ENCODE results near the gene CACNA1B. TPM values are rescaled to one million over a fixed set of nuclear protein-coding genes. Genes with fewer than 3 reads are reported as not detected.

CACNA1B gene
- total and polyA plus RNA-seq, 3 donors from 2014 or later = 7.6 to 15.7 (median 11.0) TPM

DNA sequence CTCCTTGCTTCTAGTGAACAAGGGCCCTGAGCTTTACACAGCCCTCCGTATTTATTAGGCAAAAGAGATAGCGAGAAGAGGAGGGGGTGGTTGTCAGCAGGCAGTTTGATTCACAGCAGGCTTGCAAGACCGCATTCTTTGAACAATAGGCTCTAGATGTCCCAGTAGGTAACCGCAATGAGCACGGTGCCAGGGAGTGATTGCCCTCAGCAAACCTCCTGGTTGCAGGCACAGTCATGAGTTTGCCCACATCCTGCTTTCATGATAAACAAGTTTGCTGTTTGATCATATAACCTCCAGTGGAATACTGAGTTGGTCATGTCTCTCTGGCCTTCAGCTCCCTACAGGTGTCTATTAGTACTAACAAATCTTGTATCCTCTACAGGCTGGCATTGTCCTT lies 66.1 kb downstream of the CACNA1B start:
- Histone ChIP-seq H3K4me3 (no peak overlapping the region), H3K27ac (no peak overlapping the region), H3K36me3 (ENCODE audit: low read depth, missing control alignments) (no peaks in the 10 kb centered on the region), H3K4me1 (no peaks in the 10 kb centered on the region), H3K9me3 (no peaks in the 10 kb centered on the region), H3K27me3 (no peaks in the 10 kb centered on the region)
- no peak for DNase-seq
- 88 to 95% methylated on average over 5 of the region's 5 CpGs for WGBS, 2 donors
- intact Hi-C loops (cut with DNase I; ENCODE audit: low total_unique reads) = no loop called here
- TF ChIP-seq POLR2A (IDR thresholded peaks at IDR 0.05) (no peak), CTCF (IDR thresholded peaks at IDR 0.05) (no peak)

DNA sequence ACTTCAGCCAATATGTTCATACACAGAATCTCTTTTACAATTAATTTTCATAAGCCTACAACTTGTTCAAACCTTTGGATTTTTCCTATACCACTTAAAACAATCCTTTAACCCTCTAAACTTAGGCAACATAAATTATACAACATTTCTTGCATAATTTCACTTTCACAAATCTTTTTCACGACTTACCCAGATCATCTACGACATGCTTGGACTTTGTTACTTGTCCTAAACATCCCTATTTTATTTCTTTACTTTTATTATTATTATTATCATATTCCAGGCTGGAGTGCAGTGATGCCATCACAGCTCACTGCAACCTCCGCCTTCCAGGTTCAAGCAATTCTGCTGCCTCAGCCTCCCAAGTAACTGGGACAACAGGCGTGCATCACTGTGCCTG lies 68.0 kb downstream of the CACNA1B start:
- WGBS, 2 donors = 83 to 88% methylated on average over 4 of the region's 4 CpGs
- DNase-seq = no peak
- H3K4me3 ChIP-seq = no peak overlapping the region
- no peaks in the 10 kb centered on the region for H3K36me3 ChIP-seq (ENCODE audit: low read depth, missing control alignments)
- TF ChIP-seq POLR2A (IDR thresholded peaks at IDR 0.05) (no peak), CTCF (IDR thresholded peaks at IDR 0.05) (no peak)
- no peaks in the 10 kb centered on the region for H3K9me3 ChIP-seq
- no peaks in the 10 kb centered on the region for H3K4me1 ChIP-seq
- H3K27me3 ChIP-seq = no peaks in the 10 kb centered on the region
- intact Hi-C loops (cut with DNase I; ENCODE audit: low total_unique reads) = no loop called here
- H3K27ac ChIP-seq = no peak overlapping the region

- Histone ChIP-seq H3K9me3 (no peaks in the 10 kb centered on the region), H3K27ac (no peak overlapping the region), H3K27me3 (no peaks in the 10 kb centered on the region), H3K4me1 (no peaks in the 10 kb centered on the region), H3K4me3 (no peak overlapping the region), H3K36me3 (ENCODE audit: low read depth, missing control alignments) (no peaks in the 10 kb centered on the region)
- 70 to 72% methylated on average over 2 of the region's 2 CpGs for WGBS, 2 donors
- TF ChIP-seq POLR2A (IDR thresholded peaks at IDR 0.05) (no peak), CTCF (IDR thresholded peaks at IDR 0.05) (no peak)
- DNase-seq = no peak
- intact Hi-C loops (cut with DNase I; ENCODE audit: low total_unique reads) = no loop called here
These were observed 69.4 kb downstream of the CACNA1B start for GRCh38 chr9:137946993-137947392.

DNA sequence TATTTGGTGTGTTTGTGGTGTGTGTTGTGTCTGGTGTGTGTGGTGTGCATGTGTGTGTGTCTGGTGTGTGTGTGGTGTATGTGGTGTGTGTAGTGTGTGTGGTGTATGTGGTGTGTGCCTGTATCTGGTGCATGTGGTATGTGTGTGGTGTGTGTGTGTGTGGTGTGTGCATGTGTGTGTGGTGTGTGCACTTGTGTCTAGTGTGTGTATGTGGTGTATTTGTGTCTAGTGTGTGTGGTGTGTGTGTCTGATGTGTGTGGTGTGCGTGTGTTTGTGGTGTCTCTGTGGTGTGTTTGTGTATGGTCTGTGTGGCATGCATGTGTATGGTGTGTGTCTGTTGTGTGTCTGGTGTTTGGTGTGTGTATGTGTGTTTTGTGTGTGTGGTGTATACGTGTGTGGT lies 71.1 kb downstream of the CACNA1B start:
- H3K4me1 ChIP-seq = no peaks in the 10 kb centered on the region
- TF ChIP-seq CTCF (IDR thresholded peaks at IDR 0.05) = no peak
- no peak for TF ChIP-seq POLR2A (IDR thresholded peaks at IDR 0.05)
- no peak overlapping the region for H3K4me3 ChIP-seq
- no peaks in the 10 kb centered on the region for H3K36me3 ChIP-seq (ENCODE audit: low read depth, missing control alignments)
- intact Hi-C loops (cut with DNase I; ENCODE audit: low total_unique reads) = no loop called here
- WGBS, 2 donors = 70 to 81% methylated on average over 2 of the region's 2 CpGs
- DNase-seq = no peak
- no peaks in the 10 kb centered on the region for H3K27me3 ChIP-seq
- no peaks in the 10 kb centered on the region for H3K9me3 ChIP-seq
- H3K27ac ChIP-seq = no peak overlapping the region

DNA sequence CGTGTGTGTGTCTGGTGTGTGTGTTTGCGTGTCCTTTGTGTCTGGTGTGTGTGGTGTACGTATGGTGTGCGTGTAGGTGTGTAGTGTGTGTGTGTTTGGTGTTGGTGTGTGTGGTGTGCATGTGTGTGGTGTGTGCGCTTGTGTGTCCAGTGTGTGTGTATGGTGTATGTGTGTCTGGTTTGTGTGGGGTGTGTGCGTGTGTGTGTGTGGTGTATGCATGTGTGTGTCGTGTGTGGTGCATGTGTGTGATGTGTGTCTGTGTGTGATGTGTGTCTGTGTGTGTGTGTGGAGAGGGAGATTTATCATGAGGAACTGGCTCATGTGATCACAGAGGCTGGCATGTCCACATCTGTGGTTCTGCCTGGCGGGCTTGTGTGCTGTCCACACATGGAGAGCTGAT lies 71.7 kb downstream of the CACNA1B start:
- Histone ChIP-seq H3K4me1 (no peaks in the 10 kb centered on the region), H3K4me3 (no peak overlapping the region), H3K27me3 (no peaks in the 10 kb centered on the region), H3K36me3 (ENCODE audit: low read depth, missing control alignments) (no peaks in the 10 kb centered on the region), H3K9me3 (no peaks in the 10 kb centered on the region), H3K27ac (no peak overlapping the region)
- WGBS, 2 donors = 86 to 87% methylated on average over 8 of the region's 8 CpGs
- intact Hi-C loops (cut with DNase I; ENCODE audit: low total_unique reads) = no loop called here
- no peak for DNase-seq
- TF ChIP-seq CTCF (IDR thresholded peaks at IDR 0.05) (no peak), POLR2A (IDR thresholded peaks at IDR 0.05) (no peak)

All from testis (tissue), 3 donors.